ENCODE measurements around the gene BEND6. TPM values are rescaled to one million over a fixed set of nuclear protein-coding genes. Genes with fewer than 3 reads are reported as not detected.

Gene BEND6
- total and polyA plus RNA-seq, 2 donors (not counting 3 experiments of a cell fraction or from before 2014, with no cell fraction given), result 0.15 to 0.66 TPM

GRCh38 chr6:56965126-56965525, 10.2 kb downstream of the BEND6 start:
- Histone ChIP-seq H3K79me2 (ENCODE audit: control insufficient read depth, insufficient read depth, low read length) (no peaks in the 10 kb centered on the region), H3K4me3 (replicated peaks in 1 of 3; ENCODE audit: insufficient read depth in 1 of 3, low read depth in 1 of 3, low read length in 3 of 3) (no peak overlapping the region), H3K27me3 (ENCODE audit: control insufficient read depth in 2 of 2, insufficient read depth in 2 of 2, low read length in 2 of 2) (no peaks in the 10 kb centered on the region), H2AFZ (ENCODE audit: low read depth, low read length) (no peak overlapping the region), H3K4me1 (ENCODE audit: control insufficient read depth, extremely low read depth, insufficient read depth, low read length) (no peaks in the 10 kb centered on the region), H3K4me2 (ENCODE audit: insufficient read depth, low read length) (no peak overlapping the region), H3K9me1 (replicated peaks; ENCODE audit: control insufficient read depth, extremely low read depth, insufficient read depth, low read length) (no peaks in the 10 kb centered on the region), H4K20me1 (replicated peaks; ENCODE audit: control insufficient read depth, extremely low read depth, insufficient read depth, low read length) (no peaks in the 10 kb centered on the region), H3K9ac (replicated peaks; ENCODE audit: extremely low read depth, insufficient read depth, low read length) (no peak overlapping the region), H3K9me3 (replicated peaks; ENCODE audit: control insufficient read depth, insufficient read depth, low read length) (no peaks in the 10 kb centered on the region), H3K36me3 (ENCODE audit: control insufficient read depth in 2 of 2, extremely low read depth in 1 of 2, insufficient read depth in 2 of 2, low read length in 2 of 2) (no peaks in the 10 kb centered on the region), H3K27ac (ENCODE audit: insufficient read depth, low read depth, low read length) (no peak overlapping the region)
- intact Hi-C loops (cut with micrococcal nuclease) (no loop called here), dilution Hi-C loops (cut with MboI; ENCODE audit: extremely low pct_ligation_motif_present, low sequenced_read_pairs) (no loop called here)
- FAIRE-seq (no peak), DNase-seq (ENCODE audit: low read depth, low spot score) (no peak)
- TF ChIP-seq GATA2 (IDR thresholded peaks at IDR 0.05; ENCODE audit: insufficient read depth, insufficient read length, low read depth, low read length), result no peak
- no peak for TF ChIP-seq FOS (IDR thresholded peaks at IDR 0.05; ENCODE audit: borderline replicate concordance, insufficient read depth, low read length)
- TF ChIP-seq MAX (IDR thresholded peaks at IDR 0.05; ENCODE audit: insufficient read depth, insufficient read length), result no peak
- TF ChIP-seq, protein P1, sequence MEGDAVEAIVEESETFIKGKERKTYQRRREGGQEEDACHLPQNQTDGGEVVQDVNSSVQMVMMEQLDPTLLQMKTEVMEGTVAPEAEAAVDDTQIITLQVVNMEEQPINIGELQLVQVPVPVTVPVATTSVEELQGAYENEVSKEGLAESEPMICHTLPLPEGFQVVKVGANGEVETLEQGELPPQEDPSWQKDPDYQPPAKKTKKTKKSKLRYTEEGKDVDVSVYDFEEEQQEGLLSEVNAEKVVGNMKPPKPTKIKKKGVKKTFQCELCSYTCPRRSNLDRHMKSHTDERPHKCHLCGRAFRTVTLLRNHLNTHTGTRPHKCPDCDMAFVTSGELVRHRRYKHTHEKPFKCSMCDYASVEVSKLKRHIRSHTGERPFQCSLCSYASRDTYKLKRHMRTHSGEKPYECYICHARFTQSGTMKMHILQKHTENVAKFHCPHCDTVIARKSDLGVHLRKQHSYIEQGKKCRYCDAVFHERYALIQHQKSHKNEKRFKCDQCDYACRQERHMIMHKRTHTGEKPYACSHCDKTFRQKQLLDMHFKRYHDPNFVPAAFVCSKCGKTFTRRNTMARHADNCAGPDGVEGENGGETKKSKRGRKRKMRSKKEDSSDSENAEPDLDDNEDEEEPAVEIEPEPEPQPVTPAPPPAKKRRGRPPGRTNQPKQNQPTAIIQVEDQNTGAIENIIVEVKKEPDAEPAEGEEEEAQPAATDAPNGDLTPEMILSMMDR (IDR thresholded peaks at IDR 0.05; ENCODE audit: extremely low read depth in 1 of 2, insufficient read depth in 1 of 2, low read depth in 1 of 2, low read length in 2 of 2), result no peak
- no peak for TF ChIP-seq POLR2A (IDR thresholded peaks at IDR 0.05; ENCODE audit: low read depth, low read length)
- TF ChIP-seq EZH2 (IDR thresholded peaks at IDR 0.05; ENCODE audit: borderline replicate concordance, low read depth, low read length, severe bottlenecking), result no peak
- TF ChIP-seq POLR2AphosphoS5 (IDR thresholded peaks at IDR 0.05; ENCODE audit: insufficient read depth, low read depth, low read length), result no peak
- no peak for TF ChIP-seq MYC (IDR thresholded peaks at IDR 0.05; ENCODE audit: low read depth, low read length)
- TF ChIP-seq JUN (IDR thresholded peaks at IDR 0.05; ENCODE audit: borderline replicate concordance, insufficient read depth, insufficient read length, low read depth), result no peak
- no TSS peak for BruUV-seq (replicated peaks)
- POLR2A ChIA-PET, result no interaction called here
- CTCF ChIA-PET, result interaction anchor here (1.3 to 1.6 kb wide), 2 partner anchors 14 to 61 kb away, joined by 3 read pairs; no protein-coding TSS in a partner anchor

All from endothelial cell of umbilical vein (primary cell).